BE2C (cell line): ENCODE results near the gene HOXA13.

Source experiments
- DNase-seq: peaks from one replicate; pipeline ENCODE4 v3.0.0-alpha.2; 2020
- H3K27me3 ChIP-seq: fragments of 250-450 bp; sonication (Bioruptor Pico); 2 replicates; pipeline ENCODE4 v1.5.1; 2020; ENCODE audit warnings: mild to moderate bottlenecking
- H3K36me3 ChIP-seq: fragments of 250-450 bp; sonication (Bioruptor Pico); 2 replicates; pipeline ENCODE4 v1.5.1; 2020; ENCODE audit warnings: mild to moderate bottlenecking
- H3K4me1 ChIP-seq: fragments of 250-450 bp; sonication (Bioruptor Pico); 2 replicates; pipeline ENCODE4 v1.5.1; 2020
- H3K4me3 ChIP-seq: 2 replicates; pipeline ENCODE4 v1.5.1; 2011; ENCODE audit warnings: low read depth, low read length
- H3K9me3 ChIP-seq: fragments of 250-450 bp; sonication (Bioruptor Pico); 2 replicates; pipeline ENCODE4 v1.5.1; 2020
- CTCF ChIP-seq: IDR thresholded peaks from 2 replicates; pipeline ENCODE4 v1.5.1; 2012; ENCODE audit warnings: mild to moderate bottlenecking, low read depth, low read length

Gene HOXA13

GRCh38 chr7:27150568-27151340 lies 49.1 kb downstream of the HOXA13 start:
- Histone ChIP-seq H3K4me1 (no peaks in the 10 kb centered on the region), H3K27me3 (peaks cover 100% of the 10 kb centered on the region), H3K36me3 (no peaks in the 10 kb centered on the region), H3K4me3 (peak overlapping the region; percentile 56), H3K9me3 (no peaks in the 10 kb centered on the region)
- TF ChIP-seq CTCF: peak; percentile 72
- DNase-seq: peak; percentile 77

- Histone ChIP-seq H3K4me1 (no peaks in the 10 kb centered on the region), H3K36me3 (no peaks in the 10 kb centered on the region), H3K27me3 (peaks cover 100% of the 10 kb centered on the region), H3K9me3 (no peaks in the 10 kb centered on the region), H3K4me3 (peak overlapping the region; percentile 56)
- no peak for DNase-seq
- TF ChIP-seq CTCF: no peak
Observed at GRCh38 chr7:27149842-27150567, 49.9 kb downstream of the HOXA13 start.

GRCh38 chr7:27148756-27149641 lies 50.9 kb downstream of the HOXA13 start:
- Histone ChIP-seq H3K4me3 (no peak overlapping the region), H3K9me3 (no peaks in the 10 kb centered on the region), H3K36me3 (no peaks in the 10 kb centered on the region), H3K4me1 (no peaks in the 10 kb centered on the region), H3K27me3 (peaks cover 100% of the 10 kb centered on the region)
- no peak for DNase-seq
- no peak for TF ChIP-seq CTCF

- Histone ChIP-seq H3K9me3 (no peaks in the 10 kb centered on the region), H3K4me1 (no peaks in the 10 kb centered on the region), H3K4me3 (peak overlapping the region; percentile 33), H3K36me3 (no peaks in the 10 kb centered on the region), H3K27me3 (peaks cover 100% of the 10 kb centered on the region)
- peak; percentile 4 for DNase-seq
- no peak for TF ChIP-seq CTCF
Observed at GRCh38 chr7:27148031-27148755, 51.7 kb downstream of the HOXA13 start.

GRCh38 chr7:27147199-27148030 lies 52.5 kb downstream of the HOXA13 start, which contains the start of gene HOXA6:
TSS of gene HOXA6 (minus strand) at chr7:27147774. CDS start at chr7:27147749, 25 bp downstream.
- no peaks in the 10 kb centered on the region for H3K4me1 ChIP-seq
- DNase-seq: peak; percentile 55
- H3K36me3 ChIP-seq: no peaks in the 10 kb centered on the region
- no peaks in the 10 kb centered on the region for H3K9me3 ChIP-seq
- H3K4me3 ChIP-seq: peak within 1 kb of the TSS; percentile 33
- H3K27me3 ChIP-seq: peaks cover 100% of the 10 kb centered on the region
- no peak for TF ChIP-seq CTCF
